IPS-20b (cell line): ENCODE results near the gene ENAH.
"Not testable (repeated sequence)": the region's sequence is repeated elsewhere in the genome, so short reads cannot be mapped to it uniquely, and the experiment has no call there.

Experiments used
- H3K27ac ChIP-seq: one replicate; pipeline ENCODE4 v1.5.1; 2013; ENCODE audit warnings: low read length
- H3K27me3 ChIP-seq: 2 replicates; pipeline ENCODE4 v1.6.1; 2013; ENCODE audit warnings: mild to moderate bottlenecking, low read length, inconsistent platforms; ENCODE audit not compliant: insufficient read depth
- H3K36me3 ChIP-seq: 2 replicates; pipeline ENCODE4 v1.6.1; 2013; ENCODE audit warnings: low read depth, mild to moderate bottlenecking, inconsistent platforms, low read length, moderate library complexity; ENCODE audit not compliant: insufficient read depth
- H3K4me1 ChIP-seq: 2 replicates; pipeline ENCODE4 v1.6.1; 2013; ENCODE audit warnings: mild to moderate bottlenecking, control low read depth, inconsistent platforms, low read length, moderate library complexity; ENCODE audit not compliant: insufficient read depth
- H3K4me3 ChIP-seq: 2 replicates; pipeline ENCODE4 v1.5.1; 2013; ENCODE audit warnings: mild to moderate bottlenecking, low read length, inconsistent platforms
- H3K9ac ChIP-seq: 2 replicates; pipeline ENCODE4 v1.6.1; 2013; ENCODE audit warnings: low read depth, mild to moderate bottlenecking, inconsistent platforms, low read length, moderate library complexity
- H3K9me3 ChIP-seq: 2 replicates; pipeline ENCODE4 v1.6.1; 2013; ENCODE audit warnings: mild to moderate bottlenecking, low read depth, low read length, inconsistent platforms; ENCODE audit not compliant: insufficient read depth

ENAH gene

DNA sequence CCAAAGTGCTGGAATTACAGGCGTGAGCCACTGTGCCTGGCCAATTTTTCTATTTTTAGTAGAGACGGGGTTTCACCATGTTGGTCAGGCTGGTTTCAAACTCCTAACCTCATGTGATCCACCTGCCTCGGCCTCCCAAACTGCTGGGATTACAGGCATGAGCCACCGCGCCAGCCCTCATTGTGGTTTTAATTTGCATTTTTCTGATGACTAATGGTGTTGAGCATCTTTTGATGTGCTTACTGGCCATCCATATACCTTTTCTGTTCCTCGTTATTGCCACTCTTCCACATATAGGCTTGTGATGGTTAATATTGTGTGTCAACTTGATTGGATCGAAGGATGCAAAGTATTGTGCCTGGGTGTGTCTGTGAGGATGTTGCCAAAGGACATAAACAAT is 17.4 kb upstream of the ENAH start:
- Histone ChIP-seq H3K4me3 (no peak overlapping the region), H3K27me3 (no peaks in the 10 kb centered on the region), H3K4me1 (no peaks in the 10 kb centered on the region), H3K27ac (no peak overlapping the region), H3K9me3 (no peaks in the 10 kb centered on the region), H3K36me3 (no peaks in the 10 kb centered on the region), H3K9ac (no peak overlapping the region)

DNA sequence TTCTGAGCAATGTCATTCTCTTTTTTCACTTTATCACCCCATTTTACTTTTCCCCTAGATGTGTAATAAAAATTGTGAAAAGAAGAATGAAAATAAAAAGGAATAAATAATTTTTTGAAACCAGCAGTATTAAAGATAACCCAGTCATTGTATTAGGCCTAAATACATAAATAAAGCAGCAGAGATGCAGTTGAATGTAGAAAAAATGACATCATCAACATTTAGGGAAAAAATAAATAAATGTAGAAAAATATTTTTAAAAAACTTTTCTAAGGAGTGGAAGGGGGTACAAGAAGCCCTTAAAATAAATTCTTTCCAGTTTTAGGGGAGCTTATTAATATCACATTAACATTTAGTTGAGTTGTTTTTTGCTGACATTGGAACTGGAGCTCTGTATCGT is 15.3 kb upstream of the ENAH start:
- Histone ChIP-seq H3K27ac (no peak overlapping the region), H3K9me3 (no peaks in the 10 kb centered on the region), H3K27me3 (no peaks in the 10 kb centered on the region)

DNA sequence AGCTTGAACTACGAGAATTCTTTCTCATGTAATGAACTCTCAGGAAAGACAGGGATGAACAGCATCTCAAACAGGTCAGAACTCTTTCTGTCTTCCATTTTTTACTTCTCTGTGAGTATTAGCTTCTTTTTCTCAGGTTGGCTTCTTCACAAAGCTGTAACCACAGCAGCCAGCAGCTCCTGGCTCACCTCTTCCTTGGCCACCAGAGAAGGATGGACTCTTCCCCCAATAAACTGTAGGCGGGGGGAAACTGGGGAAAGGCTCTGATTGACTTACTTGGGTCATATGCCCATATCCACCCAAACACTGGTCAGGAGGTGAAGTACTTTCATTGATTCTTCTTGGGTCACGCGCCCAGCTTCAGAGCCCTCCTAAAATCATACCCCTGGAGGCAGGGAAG is 14.4 kb upstream of the ENAH start:
- Histone ChIP-seq H3K4me1 (no peaks in the 10 kb centered on the region), H3K4me3 (no peak overlapping the region), H3K9me3 (no peaks in the 10 kb centered on the region), H3K27ac (no peak overlapping the region), H3K9ac (no peak overlapping the region), H3K36me3 (no peaks in the 10 kb centered on the region), H3K27me3 (no peaks in the 10 kb centered on the region)

More for the DNA sequence above, 15.3 kb upstream of the ENAH start:
- Histone ChIP-seq H3K9ac (no peak overlapping the region), H3K36me3 (no peaks in the 10 kb centered on the region), H3K4me1 (no peaks in the 10 kb centered on the region), H3K4me3 (no peak overlapping the region)

DNA sequence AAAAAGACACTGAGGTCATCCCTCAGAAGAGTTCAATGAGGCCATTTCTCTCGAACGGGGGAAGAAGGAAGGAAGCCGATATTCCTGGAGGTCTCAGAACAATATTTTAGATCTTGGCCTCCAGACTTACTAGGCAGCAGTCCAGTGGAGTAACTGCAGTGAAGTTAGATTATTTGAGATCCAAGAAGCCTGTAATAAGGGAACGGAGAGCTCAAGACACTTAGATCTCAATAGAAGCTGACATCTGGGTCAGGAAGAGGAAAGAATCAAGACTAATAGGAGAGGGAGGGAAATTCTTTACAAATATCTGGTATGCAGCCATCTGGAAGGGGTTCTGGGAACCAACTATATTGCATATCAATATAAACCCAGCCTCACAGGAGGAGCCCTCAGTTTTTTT is 13.6 kb upstream of the ENAH start:
- H3K27ac ChIP-seq: no peak overlapping the region
- H3K9ac ChIP-seq: no peak overlapping the region
- H3K36me3 ChIP-seq: no peaks in the 10 kb centered on the region
- H3K4me3 ChIP-seq: no peak overlapping the region
- no peaks in the 10 kb centered on the region for H3K4me1 ChIP-seq
- no peaks in the 10 kb centered on the region for H3K9me3 ChIP-seq
- no peaks in the 10 kb centered on the region for H3K27me3 ChIP-seq

DNA sequence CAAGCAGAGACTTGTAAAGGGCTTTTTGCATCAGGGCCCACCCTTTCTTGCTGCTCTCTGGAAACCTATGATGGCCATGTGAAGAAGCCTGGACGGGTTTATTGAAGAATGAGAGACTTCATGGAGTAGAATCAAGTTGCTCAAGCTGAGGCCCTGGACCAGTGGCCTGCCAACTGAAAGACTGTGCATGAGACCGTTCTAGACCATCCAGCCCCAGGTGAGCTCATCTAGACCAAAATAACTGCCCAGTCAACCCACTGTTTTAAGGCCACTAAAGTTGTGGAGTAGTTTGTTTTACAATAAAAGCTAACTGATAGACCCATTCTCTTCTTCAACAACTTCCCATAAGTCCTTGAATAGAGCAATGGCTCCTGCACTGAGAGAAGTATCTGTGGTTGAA is 11.8 kb upstream of the ENAH start:
- Histone ChIP-seq H3K27me3 (no peaks in the 10 kb centered on the region), H3K36me3 (no peaks in the 10 kb centered on the region), H3K9me3 (no peaks in the 10 kb centered on the region), H3K27ac (no peak overlapping the region), H3K9ac (no peak overlapping the region), H3K4me3 (no peak overlapping the region), H3K4me1 (no peaks in the 10 kb centered on the region)

DNA sequence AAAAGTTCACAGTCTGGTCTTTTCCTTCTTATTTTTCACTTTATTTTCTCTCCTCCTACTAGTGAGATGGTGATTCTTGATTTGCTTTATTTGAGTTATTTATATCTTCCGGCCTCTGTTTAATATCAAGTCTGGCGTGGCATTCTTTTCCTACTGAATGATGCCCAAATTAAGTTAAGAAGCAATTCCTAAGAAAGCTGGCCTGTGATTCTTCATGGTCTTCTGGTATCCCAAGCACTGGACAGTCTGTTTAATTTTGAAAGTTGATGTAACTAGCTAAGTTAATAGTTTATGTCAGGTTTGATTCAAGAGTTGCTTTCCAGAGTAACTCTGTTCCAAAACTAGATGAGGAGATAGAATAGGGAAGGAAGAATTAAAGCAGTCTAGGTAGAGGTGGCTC is 9.2 kb upstream of the ENAH start:
- no peaks in the 10 kb centered on the region for H3K27me3 ChIP-seq
- H3K4me3 ChIP-seq: no peak overlapping the region
- H3K9ac ChIP-seq: no peak overlapping the region
- no peaks in the 10 kb centered on the region for H3K4me1 ChIP-seq
- H3K27ac ChIP-seq: no peak overlapping the region
- no peaks in the 10 kb centered on the region for H3K36me3 ChIP-seq
- H3K9me3 ChIP-seq: no peaks in the 10 kb centered on the region

DNA sequence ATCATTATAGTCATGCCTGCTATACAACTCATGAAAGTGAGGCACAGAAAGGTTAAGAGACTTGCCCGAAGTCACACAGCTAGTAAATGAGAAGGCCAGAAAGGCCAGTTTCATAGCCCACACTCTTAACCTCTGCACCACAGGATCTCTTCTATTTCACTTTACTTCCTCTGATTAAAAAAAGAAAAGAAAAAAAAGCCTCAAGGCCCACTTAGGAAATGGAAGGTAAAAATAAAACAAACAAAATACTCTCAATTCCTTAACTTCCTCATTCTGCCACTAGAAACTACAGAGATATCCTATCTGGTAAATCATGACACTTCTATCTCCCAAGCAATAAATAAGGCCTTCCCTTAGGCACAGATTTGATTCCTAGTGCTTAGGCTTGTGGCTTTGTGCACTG is 7.6 kb upstream of the ENAH start:
- Histone ChIP-seq H3K27ac (no peak overlapping the region), H3K9ac (no peak overlapping the region), H3K36me3 (no peaks in the 10 kb centered on the region), H3K9me3 (no peaks in the 10 kb centered on the region), H3K4me3 (no peak overlapping the region), H3K27me3 (no peaks in the 10 kb centered on the region), H3K4me1 (no peaks in the 10 kb centered on the region)

DNA sequence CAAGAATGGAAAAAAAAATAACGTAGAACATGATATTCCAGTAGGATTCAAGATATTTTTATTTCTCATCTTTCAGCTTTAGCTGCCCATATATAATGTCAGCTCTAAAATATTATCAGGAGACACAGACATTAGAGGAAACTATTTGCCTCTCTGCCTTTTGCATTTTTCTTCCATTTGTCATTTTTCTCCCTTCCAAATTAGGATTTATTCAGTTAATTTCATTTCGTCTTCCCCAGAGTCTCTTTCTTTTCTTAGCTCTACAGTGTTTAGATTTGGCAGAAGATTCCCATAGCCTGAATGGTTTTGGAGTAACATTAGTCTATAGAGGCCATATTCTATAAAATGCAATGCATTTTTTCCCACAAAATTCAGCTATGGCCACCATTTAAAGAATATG is 5.1 kb upstream of the ENAH start:
- no peaks in the 10 kb centered on the region for H3K27me3 ChIP-seq
- H3K4me1 ChIP-seq: no peaks in the 10 kb centered on the region; the same call in 1 of the 2 replicates
- H3K9ac ChIP-seq: no peak overlapping the region
- no peak overlapping the region for H3K27ac ChIP-seq
- no peak overlapping the region for H3K4me3 ChIP-seq
- H3K9me3 ChIP-seq: no peaks in the 10 kb centered on the region
- no peaks in the 10 kb centered on the region for H3K36me3 ChIP-seq

DNA sequence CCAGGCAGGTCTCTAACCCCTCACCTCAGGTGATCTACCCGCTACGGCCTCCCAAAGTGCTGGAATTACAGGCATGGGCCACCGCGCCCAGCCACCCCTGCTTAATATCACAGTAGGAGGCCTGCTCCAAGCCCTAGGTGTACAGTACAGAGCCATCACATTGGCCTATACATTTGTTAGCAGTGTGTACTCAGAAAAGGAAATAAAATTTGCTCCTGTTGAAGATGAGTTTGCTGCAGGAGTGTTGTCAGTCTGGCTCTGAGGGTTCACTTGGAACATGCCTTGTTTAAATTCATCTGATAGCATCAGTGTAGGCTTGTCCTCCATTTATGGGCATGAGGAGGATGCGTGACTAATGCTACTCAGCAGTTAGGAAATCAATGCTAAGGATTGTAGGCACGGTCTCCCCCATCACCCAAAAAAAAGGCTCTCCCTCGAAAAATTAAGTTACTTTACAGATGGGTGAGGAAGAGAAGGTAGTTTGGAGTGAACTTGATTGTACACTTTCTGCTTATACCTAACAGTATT is 4.6 kb upstream of the ENAH start:
- Histone ChIP-seq H3K27ac (no peak overlapping the region), H3K36me3 (no peaks in the 10 kb centered on the region), H3K9ac (no peak overlapping the region), H3K9me3 (no peaks in the 10 kb centered on the region), H3K27me3 (no peaks in the 10 kb centered on the region), H3K4me1 (no peaks in the 10 kb centered on the region; the same call in 1 of the 2 replicates), H3K4me3 (no peak overlapping the region)

DNA sequence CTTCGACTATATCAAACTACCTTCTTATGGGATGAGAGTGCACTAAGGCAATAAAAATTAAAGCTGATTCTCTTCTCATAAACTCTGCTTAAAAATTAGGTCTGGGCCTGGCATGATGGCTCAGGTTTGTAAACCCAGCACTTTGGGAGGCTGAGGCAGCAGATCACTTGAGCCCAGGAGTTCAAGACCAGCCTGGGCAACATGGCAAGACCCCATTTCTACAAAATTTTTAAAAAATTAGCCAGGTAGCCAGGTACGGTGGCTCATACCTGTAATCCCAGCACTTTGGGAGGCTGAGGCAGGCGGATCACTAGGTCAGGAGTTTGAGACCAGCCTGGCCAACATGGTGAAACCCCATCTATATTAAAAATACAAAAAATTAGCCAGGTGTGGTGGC is 3.3 kb upstream of the ENAH start:
- H3K9me3 ChIP-seq, H3K9ac ChIP-seq, H3K36me3 ChIP-seq, H3K4me1 ChIP-seq, H3K27ac ChIP-seq, H3K27me3 ChIP-seq, H3K4me3 ChIP-seq: not testable (repeated sequence)

DNA sequence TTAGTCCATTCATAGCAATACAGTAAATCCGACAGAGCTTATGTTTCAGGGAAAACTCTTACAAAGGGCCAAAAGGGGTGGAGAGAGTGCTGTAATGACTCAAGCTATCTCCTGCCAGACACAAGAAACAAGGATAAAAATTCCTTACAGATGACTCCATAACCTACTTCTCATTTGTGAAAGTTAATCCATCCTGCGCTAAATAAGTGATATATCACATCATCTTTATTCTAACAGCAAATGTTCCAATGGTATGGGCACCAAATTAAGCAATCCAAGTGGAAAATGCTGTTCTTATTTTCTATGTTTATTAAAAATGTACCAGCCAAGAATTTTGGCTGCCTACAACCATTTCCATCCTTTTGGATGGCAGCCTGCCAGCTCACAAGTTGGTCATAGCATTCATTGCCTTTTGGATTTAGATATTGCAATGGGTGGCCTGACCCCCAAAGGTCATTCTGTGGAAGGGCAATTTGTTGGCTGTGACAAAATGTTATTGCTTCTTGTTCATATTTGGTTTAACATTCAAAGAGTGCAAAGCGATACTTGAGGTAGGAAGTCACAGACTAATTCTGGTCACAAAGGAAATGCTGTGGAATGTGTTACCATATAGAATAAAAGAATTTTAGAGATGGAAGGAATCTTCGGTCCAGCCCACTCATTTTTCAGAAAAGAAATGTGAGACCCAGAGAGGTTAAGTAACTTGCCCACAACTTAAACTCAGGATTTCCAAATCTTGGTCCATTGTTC is 2.8 kb upstream of the ENAH start:
- no peaks in the 10 kb centered on the region; the same call in 1 of the 2 replicates for H3K4me1 ChIP-seq
- no peak overlapping the region for H3K27ac ChIP-seq
- H3K4me3 ChIP-seq: no peak overlapping the region
- H3K9ac ChIP-seq: no peak overlapping the region
- H3K9me3 ChIP-seq: no peaks in the 10 kb centered on the region
- H3K27me3 ChIP-seq: no peaks in the 10 kb centered on the region
- no peaks in the 10 kb centered on the region for H3K36me3 ChIP-seq

DNA sequence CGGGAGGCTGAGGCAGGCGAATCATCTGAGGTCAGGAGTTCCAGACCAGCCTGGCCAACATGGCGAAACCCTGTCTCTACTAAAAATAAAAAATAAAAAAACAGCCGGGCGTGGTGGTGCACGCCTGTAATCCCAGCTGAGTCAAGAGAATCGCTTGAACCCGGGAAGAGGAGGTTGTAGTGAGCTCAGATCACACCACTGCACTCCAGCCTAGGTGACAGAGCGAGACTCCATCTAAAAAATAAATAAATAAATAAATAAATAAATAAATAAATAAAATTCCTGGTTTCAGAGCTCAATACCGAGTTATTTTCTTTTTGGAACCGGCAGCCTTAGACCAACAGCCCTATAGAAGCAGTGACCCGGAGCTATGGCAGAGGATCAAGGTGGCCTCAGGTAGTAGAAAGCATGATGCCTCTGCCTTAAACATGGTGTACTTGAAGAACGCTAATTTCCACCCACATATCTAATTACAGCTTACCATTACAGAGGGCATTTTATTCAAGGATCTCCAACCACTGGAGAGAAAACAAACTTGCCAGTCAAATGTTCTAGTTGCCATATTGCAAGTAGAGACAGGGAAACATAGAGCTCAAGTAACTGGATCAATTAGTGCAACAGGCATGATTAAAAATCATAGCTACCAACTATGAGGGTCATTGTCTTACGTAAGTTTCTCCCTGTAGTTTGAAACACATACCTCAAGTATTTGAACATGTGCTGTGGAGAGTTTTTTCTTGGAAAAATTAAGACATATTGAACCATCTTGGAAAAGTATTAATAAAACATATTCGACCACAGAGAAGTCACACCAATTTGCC is 2.0 kb upstream of the ENAH start:
- no peak overlapping the region for H3K9ac ChIP-seq
- peak overlapping the region; percentile 74; the same call in 1 of the 2 replicates for H3K4me3 ChIP-seq
- H3K9me3 ChIP-seq: no peaks in the 10 kb centered on the region
- no peaks in the 10 kb centered on the region for H3K27me3 ChIP-seq
- peaks cover 5% of the 10 kb centered on the region; the same call in 1 of the 2 replicates for H3K4me1 ChIP-seq
- H3K27ac ChIP-seq: no peak overlapping the region
- H3K36me3 ChIP-seq: peaks cover 4% of the 10 kb centered on the region; the same call in 1 of the 2 replicates
